OCI-LY7 (cell line): ENCODE data around the gene C20orf141. TPM values are rescaled to one million over a fixed set of nuclear protein-coding genes. Genes with fewer than 3 reads are reported as not detected.

Experiments used
- BruUV-seq: library from RNA; stranded (reverse); fragments of 400-500 nt; replicated peaks from 2 replicates; lab custom pipeline; 2021; lab: Mats Ljungman, UMichigan
- CTCF ChIA-PET: fragments of 300-600 bp; sonication (Branson Sonifier 250); formaldehyde crosslinking; loops from one replicate; lab custom pipeline; 2022; ENCODE audit warnings: antibody characterized with exemption; ENCODE audit not compliant: unreplicated experiment; lab: Charles Lee
- POLR2A ChIA-PET: fragments of 300-600 bp; sonication (Branson Sonifier 250); formaldehyde crosslinking; loops from one replicate; lab custom pipeline; 2022; ENCODE audit warnings: antibody characterized with exemption; lab: Charles Lee
- DNase-seq: peaks from one replicate; pipeline ENCODE4 v3.0.0-alpha.2; 2015; ENCODE audit warnings: low spot score
- H2AFZ ChIP-seq: fragments of 200-600 bp; sonication (generic), shearing (Covaris generic); 2 replicates; pipeline ENCODE4 v1.6.1; 2014; ENCODE audit warnings: mild to moderate bottlenecking, antibody characterized with exemption, low read length, moderate library complexity
- H3K27ac ChIP-seq: fragments of 200-600 bp; sonication (generic); 2 replicates; pipeline ENCODE4 v1.5.1; 2014; ENCODE audit warnings: mixed run types, low read depth, mild to moderate bottlenecking, moderate library complexity, low read length, inconsistent platforms; ENCODE audit not compliant: poor library complexity, severe bottlenecking
- H3K36me3 ChIP-seq: fragments of 200-600 bp; sonication (generic); 2 replicates; pipeline ENCODE4 v1.6.1; 2014; ENCODE audit warnings: mild to moderate bottlenecking, antibody characterized with exemption, low read length, moderate library complexity, mixed read lengths; ENCODE audit not compliant: insufficient read depth
- H3K4me1 ChIP-seq: fragments of 200-600 bp; sonication (generic); 2 replicates; pipeline ENCODE4 v1.5.1; 2014; ENCODE audit warnings: mild to moderate bottlenecking, low read length; ENCODE audit not compliant: insufficient read depth, poor library complexity, severe bottlenecking
- H3K4me2 ChIP-seq: fragments of 200-600 bp; sonication (generic); 2 replicates; pipeline ENCODE4 v1.6.1; 2014; ENCODE audit warnings: mild to moderate bottlenecking, low read length
- H3K4me3 ChIP-seq: fragments of 200-600 bp; sonication (generic); 2 replicates; pipeline ENCODE4 v1.5.1; 2014; ENCODE audit warnings: mild to moderate bottlenecking, low read depth, low read length; ENCODE audit not compliant: poor library complexity, severe bottlenecking
- H3K79me2 ChIP-seq: fragments of 200-600 bp; sonication (generic); 2 replicates; pipeline ENCODE4 v1.6.1; 2016; ENCODE audit warnings: low read depth, mild to moderate bottlenecking, low read length, moderate library complexity, mixed read lengths; ENCODE audit not compliant: insufficient read depth
- H3K9me2 ChIP-seq: fragments of 200-600 bp; sonication (generic); 2 replicates; pipeline ENCODE4 v1.6.1; 2016; ENCODE audit warnings: mild to moderate bottlenecking, low read length, mixed read lengths; ENCODE audit not compliant: insufficient read depth
- H3K9me3 ChIP-seq: fragments of 200-600 bp; sonication (generic); 2 replicates; pipeline ENCODE4 v1.6.1; 2014; ENCODE audit warnings: mild to moderate bottlenecking, mixed run types, low read length, mixed read lengths
- H4K20me1 ChIP-seq: fragments of 200-600 bp; sonication (generic); 2 replicates; pipeline ENCODE4 v1.6.1; 2014; ENCODE audit warnings: mild to moderate bottlenecking, antibody characterized with exemption, low read length, moderate library complexity, mixed read lengths; ENCODE audit not compliant: insufficient read depth
- EZH2phosphoT487 ChIP-seq: fragments of 200-600 bp; sonication (generic); IDR thresholded peaks from 2 replicates; pipeline ENCODE4 v1.6.1; 2018; ENCODE audit warnings: low read depth, borderline replicate concordance, mild to moderate bottlenecking, mixed run types, antibody characterized with exemption, low read length, moderate library complexity, mixed read lengths
- intact Hi-C: fragments of 100-400 bp; cut with micrococcal nuclease; formaldehyde crosslinking; loops from one replicate; pipeline ENCODE4 v1.10.0; 2022; ENCODE audit not compliant: unreplicated experiment
- total RNA-seq, 2 experiments: library from RNA; depleted of rRNA in 1 of 2; stranded (reverse); fragments of >200 nt in 1 of 2; shearing (Covaris generic) in 1 of 2; gene quantifications; 2 replicates each; pipeline ENCODE4 v1.2.3, GENCODE V29; 2014 to 2022
- TF ChIP-seq, protein P1 (sequence below): fragments of 200-600 bp; sonication (generic); conservative IDR thresholded peaks from 2 replicates; pipeline ENCODE4 v1.5.1; 2014; ENCODE audit warnings: mild to moderate bottlenecking, antibody characterized with exemption, low read length, moderate library complexity, mixed read lengths

Gene C20orf141
- total RNA-seq, 2 experiments from 2014 or later, result not detected

DNA sequence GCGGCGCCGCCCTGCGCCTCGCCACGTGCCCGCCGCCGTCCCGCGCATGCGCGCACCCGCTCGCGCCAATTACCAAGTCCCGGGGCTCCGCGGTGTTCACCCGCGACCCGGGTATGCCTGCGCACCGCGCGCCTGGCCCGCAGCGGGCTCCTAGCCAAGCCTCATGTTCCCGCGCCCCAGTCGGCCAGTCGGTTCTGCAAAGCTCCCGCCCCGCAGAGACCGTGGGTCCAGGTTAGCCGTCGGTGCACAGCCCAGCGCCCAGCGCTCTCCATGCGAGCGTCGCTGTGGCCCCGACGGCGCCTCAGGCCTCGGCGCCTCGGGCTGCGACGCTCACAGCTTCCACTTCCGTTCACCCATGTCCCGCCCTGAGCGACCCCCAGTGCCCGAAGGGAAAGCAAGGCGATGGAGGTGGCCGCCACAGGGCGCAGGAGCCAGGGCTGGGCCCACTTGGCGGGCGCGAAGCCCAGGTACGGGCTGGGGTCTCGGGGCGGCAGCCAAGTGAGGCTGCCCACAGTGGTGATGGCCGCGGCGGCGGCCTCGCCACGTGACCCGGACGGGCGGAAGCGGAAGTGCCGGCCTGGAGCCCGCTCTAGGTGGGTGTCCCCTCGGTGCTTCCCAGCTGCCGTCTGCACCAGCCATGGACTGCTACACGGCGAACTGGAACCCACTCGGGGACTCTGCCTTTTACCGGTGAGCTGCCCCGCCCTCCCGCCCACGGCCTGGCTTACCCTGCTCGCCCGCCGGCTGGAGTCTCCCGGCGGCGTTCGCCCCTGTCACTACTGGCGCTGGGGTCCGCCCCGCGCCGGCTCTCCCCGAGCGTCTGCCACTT lies 25.6 kb downstream of the C20orf141 start, which contains the start of the genes PCED1A and VPS16:
PCED1A (minus strand) TSS at position 518 of the 829 bp plus-strand sequence. CDS start 743 bp downstream, outside the sequence.
VPS16 (plus strand) TSS at position 608 of the 829 bp plus-strand sequence; CDS start at position 638, 30 bp downstream.
- POLR2A ChIA-PET, result no interaction called here
- Histone ChIP-seq H3K9me3 (no peaks in the 10 kb centered on the region), H3K4me2 (peak within 1 kb of the TSS; percentile 85), H3K36me3 (no peaks in the 10 kb centered on the region), H4K20me1 (no peaks in the 10 kb centered on the region), H3K4me1 (peaks cover 10% of the 10 kb centered on the region), H2AFZ (peak within 1 kb of the TSS; percentile 99), H3K9me2 (no peaks in the 10 kb centered on the region), H3K79me2 (no peaks in the 10 kb centered on the region), H3K4me3 (peak within 1 kb of the TSS; percentile 92), H3K27ac (no peak within 1 kb of the TSS)
- peak; percentile 85 for DNase-seq
- CTCF ChIA-PET, result no interaction called here
- intact Hi-C loops, result no loop called here
- no TSS peak for BruUV-seq
- TF ChIP-seq EZH2phosphoT487, result no peak
- TF ChIP-seq, protein P1, sequence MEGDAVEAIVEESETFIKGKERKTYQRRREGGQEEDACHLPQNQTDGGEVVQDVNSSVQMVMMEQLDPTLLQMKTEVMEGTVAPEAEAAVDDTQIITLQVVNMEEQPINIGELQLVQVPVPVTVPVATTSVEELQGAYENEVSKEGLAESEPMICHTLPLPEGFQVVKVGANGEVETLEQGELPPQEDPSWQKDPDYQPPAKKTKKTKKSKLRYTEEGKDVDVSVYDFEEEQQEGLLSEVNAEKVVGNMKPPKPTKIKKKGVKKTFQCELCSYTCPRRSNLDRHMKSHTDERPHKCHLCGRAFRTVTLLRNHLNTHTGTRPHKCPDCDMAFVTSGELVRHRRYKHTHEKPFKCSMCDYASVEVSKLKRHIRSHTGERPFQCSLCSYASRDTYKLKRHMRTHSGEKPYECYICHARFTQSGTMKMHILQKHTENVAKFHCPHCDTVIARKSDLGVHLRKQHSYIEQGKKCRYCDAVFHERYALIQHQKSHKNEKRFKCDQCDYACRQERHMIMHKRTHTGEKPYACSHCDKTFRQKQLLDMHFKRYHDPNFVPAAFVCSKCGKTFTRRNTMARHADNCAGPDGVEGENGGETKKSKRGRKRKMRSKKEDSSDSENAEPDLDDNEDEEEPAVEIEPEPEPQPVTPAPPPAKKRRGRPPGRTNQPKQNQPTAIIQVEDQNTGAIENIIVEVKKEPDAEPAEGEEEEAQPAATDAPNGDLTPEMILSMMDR, result no peak

DNA sequence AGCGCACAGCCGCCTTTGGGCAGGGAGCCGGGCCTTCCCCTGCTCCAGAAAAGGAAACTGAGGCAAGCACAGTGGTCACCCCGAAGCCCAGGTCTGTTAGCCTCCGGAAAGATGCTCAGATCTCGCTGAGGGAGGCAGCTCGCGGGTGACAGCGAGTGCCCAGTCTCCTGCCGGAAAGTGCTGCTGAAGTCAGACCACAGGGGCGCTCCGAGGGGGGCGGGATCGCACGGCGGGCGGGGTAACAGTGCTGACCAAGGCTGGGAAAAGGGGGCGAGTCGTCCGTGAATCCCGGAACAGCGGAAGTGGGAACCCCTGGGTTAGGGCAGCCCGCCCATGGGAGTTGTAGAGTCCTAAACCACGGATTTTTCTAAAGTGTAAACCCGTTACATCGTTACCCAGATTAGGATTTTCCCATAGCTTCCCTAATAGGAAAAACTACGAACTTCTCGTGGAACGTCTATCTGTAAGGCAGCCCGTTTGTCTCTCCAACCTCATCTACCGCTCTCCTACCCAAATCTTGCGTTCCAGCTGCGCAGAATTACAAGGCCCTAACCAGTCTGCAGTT lies 26.3 kb downstream of the C20orf141 start:
- TF ChIP-seq, protein P1, result no peak
- no peak for TF ChIP-seq EZH2phosphoT487
- TSS peak; percentile 83 for BruUV-seq
- peak overlapping the region; percentile 92 for H3K4me3 ChIP-seq
- peaks cover 10% of the 10 kb centered on the region for H3K4me1 ChIP-seq
- no peak overlapping the region for H3K27ac ChIP-seq
- peak overlapping the region; percentile 56 for H2AFZ ChIP-seq
- no peaks in the 10 kb centered on the region for H4K20me1 ChIP-seq
- POLR2A ChIA-PET, result no interaction called here
- H3K9me3 ChIP-seq, result no peaks in the 10 kb centered on the region
- peak; percentile 33 for DNase-seq
- peak overlapping the region; percentile 82 for H3K4me2 ChIP-seq
- intact Hi-C loops, result no loop called here
- H3K9me2 ChIP-seq, result no peaks in the 10 kb centered on the region
- no peaks in the 10 kb centered on the region for H3K79me2 ChIP-seq
- CTCF ChIA-PET, result interaction anchor here (0.5 kb wide), 1 partner anchor 205 kb away, joined by 3 read pairs; no protein-coding TSS in a partner anchor
- no peaks in the 10 kb centered on the region for H3K36me3 ChIP-seq
